ENCODE data around the gene HES7.
"Not testable (repeated sequence)": the region's sequence is repeated elsewhere in the genome, so short reads cannot be mapped to it uniquely, and the experiment has no call there.

The HES7 gene

GRCh38 chr17:8121681-8122421 is 2.1 kb downstream of the HES7 start:
- DNase-seq: peak; percentile 57

GRCh38 chr17:8121407-8121680 is 2.6 kb downstream of the HES7 start:
- peak; percentile 69 for DNase-seq

- peak; percentile 74 for DNase-seq
Observed at GRCh38 chr17:8120520-8121406, 3.1 kb downstream of the HES7 start.

- DNase-seq: peak; percentile 93
Observed at GRCh38 chr17:8119581-8120519, 4.1 kb downstream of the HES7 start.

- peak; percentile 91 for DNase-seq
Observed at GRCh38 chr17:8118769-8119580, 4.9 kb downstream of the HES7 start.

- peak; percentile 52 for DNase-seq
Observed at GRCh38 chr17:8117980-8118768, 5.7 kb downstream of the HES7 start, which contains the start of gene ALOXE3. TSS of gene ALOXE3 (minus strand) at chr17:8118514. CDS start at chr17:8117990, 524 bp downstream.

GRCh38 chr17:8117367-8117979 is 6.4 kb downstream of the HES7 start:
- DNase-seq: no peak

GRCh38 chr17:8116776-8117175 is 7.1 kb downstream of the HES7 start:
- DNase-seq: no peak

- DNase-seq: no peak
Observed at GRCh38 chr17:8110907-8111306, 13.0 kb downstream of the HES7 start.

- DNase-seq: no peak
Observed at GRCh38 chr17:8110456-8110804, 13.5 kb downstream of the HES7 start.

- DNase-seq: peak; percentile 38
Observed at GRCh38 chr17:8109661-8110455, 14.0 kb downstream of the HES7 start.

GRCh38 chr17:8108972-8109660 is 14.8 kb downstream of the HES7 start:
- no peak for DNase-seq

GRCh38 chr17:8106980-8107379 is 16.9 kb downstream of the HES7 start:
- DNase-seq: not testable (repeated sequence)

- DNase-seq: no peak
Observed at GRCh38 chr17:8105957-8106398, 17.9 kb downstream of the HES7 start.

GRCh38 chr17:8104911-8105310 is 19.0 kb downstream of the HES7 start:
- DNase-seq: no peak

- no peak for DNase-seq
Observed at GRCh38 chr17:8103549-8103948, 20.4 kb downstream of the HES7 start.

GRCh38 chr17:8101721-8102120 is 22.2 kb downstream of the HES7 start:
- DNase-seq: no peak

GRCh38 chr17:8100763-8101162 is 23.1 kb downstream of the HES7 start:
- DNase-seq: no peak

GRCh38 chr17:8100111-8100510 is 23.8 kb downstream of the HES7 start:
- no peak for DNase-seq
